ENCODE data around the gene KRTAP10-12. TPM values are rescaled to one million over a fixed set of nuclear protein-coding genes. Genes with fewer than 3 reads are reported as not detected.

Gene KRTAP10-12
- total RNA-seq, 2 experiments from 2014 or later = not detected

GRCh38 chr21:44713846-44714245 is 16.9 kb downstream of the KRTAP10-12 start:
- CTCF ChIA-PET = interaction anchor here (0.9 to 1.8 kb wide), 2 partner anchors 12 to 204 kb away, joined by 4 to 5 read pairs; no protein-coding TSS in a partner anchor
- H3K27me3 Mint-ChIP-seq = peaks cover 80% of the 10 kb centered on the region
- H3K27ac Mint-ChIP-seq = no peak overlapping the region

GRCh38 chr21:44714905-44715304 is 17.9 kb downstream of the KRTAP10-12 start:
- H3K36me3 Mint-ChIP-seq = no peaks in the 10 kb centered on the region
- H3K4me1 Mint-ChIP-seq = peaks cover 5% of the 10 kb centered on the region
- peaks cover 79% of the 10 kb centered on the region for H3K27me3 Mint-ChIP-seq

More at GRCh38 chr21:44713846-44714245, 16.9 kb downstream of the KRTAP10-12 start:
- DNase-seq = no peak
- Mint-ChIP-seq H3K4me3 (no peak overlapping the region), H3K9me3 (ENCODE audit: low read depth) (no peaks in the 10 kb centered on the region), H3K4me1 (peaks cover 8% of the 10 kb centered on the region), H3K36me3 (no peaks in the 10 kb centered on the region)
- no peak for ATAC-seq

GRCh38 chr21:44716984-44717383 is 20.0 kb downstream of the KRTAP10-12 start:
- CTCF ChIA-PET = no interaction called here
- ATAC-seq (no peak), DNase-seq (no peak)
- no peak overlapping the region for H3K4me3 Mint-ChIP-seq
- H3K27me3 Mint-ChIP-seq = peaks cover 72% of the 10 kb centered on the region
- no peak overlapping the region for H3K27ac Mint-ChIP-seq
- H3K36me3 Mint-ChIP-seq = no peaks in the 10 kb centered on the region
- H3K4me1 Mint-ChIP-seq = peaks cover 5% of the 10 kb centered on the region
- H3K9me3 Mint-ChIP-seq (ENCODE audit: low read depth) = no peaks in the 10 kb centered on the region

More at GRCh38 chr21:44714905-44715304, 17.9 kb downstream of the KRTAP10-12 start:
- H3K27ac Mint-ChIP-seq = no peak overlapping the region
- no peak overlapping the region for H3K4me3 Mint-ChIP-seq
- CTCF ChIA-PET = interaction anchor here (1.2 kb wide), 1 partner anchor 78 kb away, joined by 4 read pairs; no protein-coding TSS in a partner anchor
- DNase-seq (no peak), ATAC-seq (no peak)
- H3K9me3 Mint-ChIP-seq (ENCODE audit: low read depth) = no peaks in the 10 kb centered on the region

GRCh38 chr21:44718093-44718492 is 21.1 kb downstream of the KRTAP10-12 start:
- peaks cover 70% of the 10 kb centered on the region for H3K27me3 Mint-ChIP-seq

GRCh38 chr21:44718571-44718970 is 21.6 kb downstream of the KRTAP10-12 start:
- H3K9me3 Mint-ChIP-seq (ENCODE audit: low read depth) = no peaks in the 10 kb centered on the region
- peaks cover 69% of the 10 kb centered on the region for H3K27me3 Mint-ChIP-seq
- CTCF ChIA-PET = interaction anchor here (1.0 to 1.4 kb wide), 3 partner anchors 10 to 211 kb away, joined by 3 read pairs; no protein-coding TSS in a partner anchor
- H3K4me3 Mint-ChIP-seq = no peak overlapping the region
- no peak for ATAC-seq
- H3K36me3 Mint-ChIP-seq = no peaks in the 10 kb centered on the region
- H3K4me1 Mint-ChIP-seq = peaks cover 9% of the 10 kb centered on the region
- no peak for DNase-seq
- H3K27ac Mint-ChIP-seq = no peak overlapping the region

More at GRCh38 chr21:44718093-44718492, 21.1 kb downstream of the KRTAP10-12 start:
- H3K4me1 Mint-ChIP-seq = peaks cover 6% of the 10 kb centered on the region
- CTCF ChIA-PET = no interaction called here
- H3K27ac Mint-ChIP-seq = no peak overlapping the region
- H3K9me3 Mint-ChIP-seq (ENCODE audit: low read depth) = no peaks in the 10 kb centered on the region
- no peak overlapping the region for H3K4me3 Mint-ChIP-seq
- no peaks in the 10 kb centered on the region for H3K36me3 Mint-ChIP-seq
- DNase-seq (no peak), ATAC-seq (no peak)

- H3K27me3 Mint-ChIP-seq = peaks cover 65% of the 10 kb centered on the region
- H3K4me1 Mint-ChIP-seq = peaks cover 4% of the 10 kb centered on the region
- no peak overlapping the region for H3K27ac Mint-ChIP-seq
Observed at GRCh38 chr21:44720170-44720569, 23.2 kb downstream of the KRTAP10-12 start.

GRCh38 chr21:44722731-44723130 is 25.8 kb downstream of the KRTAP10-12 start:
- Mint-ChIP-seq H3K4me1 (peaks cover 4% of the 10 kb centered on the region), H3K4me3 (no peak overlapping the region), H3K27ac (no peak overlapping the region), H3K27me3 (peaks cover 61% of the 10 kb centered on the region), H3K36me3 (no peaks in the 10 kb centered on the region), H3K9me3 (ENCODE audit: low read depth) (no peaks in the 10 kb centered on the region)
- ATAC-seq = no peak
- CTCF ChIA-PET = no interaction called here
- no peak for DNase-seq

More at GRCh38 chr21:44720170-44720569, 23.2 kb downstream of the KRTAP10-12 start:
- H3K9me3 Mint-ChIP-seq (ENCODE audit: low read depth) = no peaks in the 10 kb centered on the region
- CTCF ChIA-PET = interaction anchor here (1.0 to 1.5 kb wide), 2 partner anchors 36 to 73 kb away, joined by 3 read pairs; no protein-coding TSS in a partner anchor
- H3K36me3 Mint-ChIP-seq = no peaks in the 10 kb centered on the region
- DNase-seq = no peak
- ATAC-seq = no peak
- H3K4me3 Mint-ChIP-seq = no peak overlapping the region

- no peaks in the 10 kb centered on the region for H3K9me3 Mint-ChIP-seq (ENCODE audit: low read depth)
- H3K4me1 Mint-ChIP-seq = peaks cover 4% of the 10 kb centered on the region
- no peak overlapping the region for H3K27ac Mint-ChIP-seq
- H3K36me3 Mint-ChIP-seq = no peaks in the 10 kb centered on the region
- peaks cover 54% of the 10 kb centered on the region for H3K27me3 Mint-ChIP-seq
- CTCF ChIA-PET = no interaction called here
- ATAC-seq (no peak), DNase-seq (no peak)
- no peak overlapping the region for H3K4me3 Mint-ChIP-seq
Observed at GRCh38 chr21:44723177-44724131, 26.5 kb downstream of the KRTAP10-12 start.

- no peak for DNase-seq
Observed at GRCh38 chr21:44724196-44724595, 27.2 kb downstream of the KRTAP10-12 start.

GRCh38 chr21:44724926-44725325 is 28.0 kb downstream of the KRTAP10-12 start:
- H3K27ac Mint-ChIP-seq = no peak overlapping the region
- peaks cover 4% of the 10 kb centered on the region for H3K4me1 Mint-ChIP-seq
- DNase-seq (no peak), ATAC-seq (no peak)
- peaks cover 40% of the 10 kb centered on the region for H3K27me3 Mint-ChIP-seq
- no peaks in the 10 kb centered on the region for H3K36me3 Mint-ChIP-seq
- H3K9me3 Mint-ChIP-seq (ENCODE audit: low read depth) = no peaks in the 10 kb centered on the region
- no peak overlapping the region for H3K4me3 Mint-ChIP-seq
- CTCF ChIA-PET = interaction anchor here (1.8 kb wide), 1 partner anchor 11 kb away, joined by 4 read pairs; no protein-coding TSS in a partner anchor

More at GRCh38 chr21:44724196-44724595, 27.2 kb downstream of the KRTAP10-12 start:
- Mint-ChIP-seq H3K9me3 (ENCODE audit: low read depth) (no peaks in the 10 kb centered on the region), H3K27me3 (peaks cover 46% of the 10 kb centered on the region), H3K36me3 (no peaks in the 10 kb centered on the region), H3K4me1 (peaks cover 4% of the 10 kb centered on the region), H3K4me3 (no peak overlapping the region), H3K27ac (no peak overlapping the region)
- CTCF ChIA-PET = no interaction called here
- ATAC-seq = no peak

GRCh38 chr21:44726826-44727225 is 29.9 kb downstream of the KRTAP10-12 start:
- no peaks in the 10 kb centered on the region for H3K36me3 Mint-ChIP-seq
- no peak overlapping the region for H3K27ac Mint-ChIP-seq
- H3K4me3 Mint-ChIP-seq = no peak overlapping the region
- peaks cover 34% of the 10 kb centered on the region for H3K27me3 Mint-ChIP-seq
- DNase-seq (no peak), ATAC-seq (no peak)
- CTCF ChIA-PET = interaction anchor here (0.9 to 1.8 kb wide), 2 partner anchors 13 to 216 kb away, joined by 3 to 4 read pairs; no protein-coding TSS in a partner anchor
- no peaks in the 10 kb centered on the region for H3K9me3 Mint-ChIP-seq (ENCODE audit: low read depth)
- H3K4me1 Mint-ChIP-seq = peaks cover 4% of the 10 kb centered on the region

GRCh38 chr21:44727321-44727720 is 30.3 kb downstream of the KRTAP10-12 start:
- Mint-ChIP-seq H3K27me3 (peaks cover 34% of the 10 kb centered on the region), H3K9me3 (ENCODE audit: low read depth) (no peaks in the 10 kb centered on the region), H3K27ac (no peak overlapping the region), H3K36me3 (no peaks in the 10 kb centered on the region), H3K4me1 (peaks cover 4% of the 10 kb centered on the region), H3K4me3 (no peak overlapping the region)
- DNase-seq (no peak), ATAC-seq (no peak)
- CTCF ChIA-PET = no interaction called here

- peaks cover 4% of the 10 kb centered on the region for H3K4me1 Mint-ChIP-seq
- H3K27me3 Mint-ChIP-seq = peaks cover 30% of the 10 kb centered on the region
- no peak overlapping the region for H3K4me3 Mint-ChIP-seq
- CTCF ChIA-PET = interaction anchor here (0.7 kb wide), 1 partner anchor 9 kb away, joined by 3 read pairs; no protein-coding TSS in a partner anchor
- H3K27ac Mint-ChIP-seq = no peak overlapping the region
- H3K9me3 Mint-ChIP-seq (ENCODE audit: low read depth) = no peaks in the 10 kb centered on the region
- ATAC-seq = no peak
- no peaks in the 10 kb centered on the region for H3K36me3 Mint-ChIP-seq
- DNase-seq = no peak
Observed at GRCh38 chr21:44727757-44728156, 30.8 kb downstream of the KRTAP10-12 start.
